Urinary bladder (tissue), 4 donors: ENCODE data around the gene CACNB2. TPM values are rescaled to one million over a fixed set of nuclear protein-coding genes. Genes with fewer than 3 reads are reported as not detected.
"Not testable (repeated sequence)": the region's sequence is repeated elsewhere in the genome, so short reads cannot be mapped to it uniquely, and the experiment has no call there.

Experiments used
- DNase-seq: peaks from one replicate; pipeline ENCODE4 v3.0.0-alpha.2; 2015; ENCODE audit errors: extremely low spot score
- H3K27ac ChIP-seq: one replicate; pipeline ENCODE4 v1.5.1; 2013; ENCODE audit warnings: low read depth, mild to moderate bottlenecking, moderate library complexity
- H3K36me3 ChIP-seq: one replicate; pipeline ENCODE4 v1.6.1; 2013; ENCODE audit warnings: mild to moderate bottlenecking, moderate library complexity; ENCODE audit not compliant: insufficient read depth
- H3K4me1 ChIP-seq: one replicate; pipeline ENCODE4 v1.6.1; 2013; ENCODE audit warnings: mild to moderate bottlenecking, moderate library complexity; ENCODE audit not compliant: insufficient read depth
- H3K4me3 ChIP-seq: one replicate; pipeline ENCODE4 v1.5.1; 2013; ENCODE audit warnings: low read depth, low read length
- WGBS: extraction: QIAGEN DNeasy Blood & Tissue Kit; methylation state at CpG from one replicate; pipeline ENCODE4 v1.1.7; 2013; 5-methylcytosine and 5-hydroxymethylcytosine counted together
- polyA plus RNA-seq: library from polyadenylated mRNA; stranded (reverse); fragments of 200-250 nt; gene quantifications from one replicate; pipeline ENCODE4 v1.2.3, GENCODE V29; 2013
- total RNA-seq: library from RNA; depleted of rRNA; stranded (reverse); fragments of >200 nt; gene quantifications from one replicate; pipeline ENCODE4 v1.2.3, GENCODE V29; 2014
- donor health status: healthy with polysubstance abuse.
- donor health status: healthy.

Gene CACNB2
- total and polyA plus RNA-seq, 2 donors: 16.7 to 40.4 TPM

- no peak for DNase-seq
- 22% methylated on average over 10 of the region's 10 CpGs for WGBS
- Histone ChIP-seq H3K36me3 (no peaks in the 10 kb centered on the region), H3K27ac (no peak overlapping the region), H3K4me3 (no peak overlapping the region), H3K4me1 (no peaks in the 10 kb centered on the region)
These were observed 55.0 kb downstream of the CACNB2 start for GRCh38 chr10:18195060-18195799.

GRCh38 chr10:18196806-18197550, 56.8 kb downstream of the CACNB2 start:
- no peaks in the 10 kb centered on the region for H3K4me1 ChIP-seq
- no peak overlapping the region for H3K4me3 ChIP-seq
- no peak for DNase-seq
- no peaks in the 10 kb centered on the region for H3K36me3 ChIP-seq
- 37% methylated on average over 2 of the region's 2 CpGs for WGBS
- H3K27ac ChIP-seq: no peak overlapping the region

GRCh38 chr10:18197706-18198105, 57.5 kb downstream of the CACNB2 start:
- Histone ChIP-seq H3K4me3 (no peak overlapping the region), H3K4me1 (no peaks in the 10 kb centered on the region), H3K36me3 (no peaks in the 10 kb centered on the region), H3K27ac (no peak overlapping the region)
- 54% methylated on average over 2 of the region's 2 CpGs for WGBS
- no peak for DNase-seq

- Histone ChIP-seq H3K27ac (no peak overlapping the region), H3K4me1 (no peaks in the 10 kb centered on the region)
These were observed 61.7 kb downstream of the CACNB2 start for GRCh38 chr10:18201877-18202276.

DNA sequence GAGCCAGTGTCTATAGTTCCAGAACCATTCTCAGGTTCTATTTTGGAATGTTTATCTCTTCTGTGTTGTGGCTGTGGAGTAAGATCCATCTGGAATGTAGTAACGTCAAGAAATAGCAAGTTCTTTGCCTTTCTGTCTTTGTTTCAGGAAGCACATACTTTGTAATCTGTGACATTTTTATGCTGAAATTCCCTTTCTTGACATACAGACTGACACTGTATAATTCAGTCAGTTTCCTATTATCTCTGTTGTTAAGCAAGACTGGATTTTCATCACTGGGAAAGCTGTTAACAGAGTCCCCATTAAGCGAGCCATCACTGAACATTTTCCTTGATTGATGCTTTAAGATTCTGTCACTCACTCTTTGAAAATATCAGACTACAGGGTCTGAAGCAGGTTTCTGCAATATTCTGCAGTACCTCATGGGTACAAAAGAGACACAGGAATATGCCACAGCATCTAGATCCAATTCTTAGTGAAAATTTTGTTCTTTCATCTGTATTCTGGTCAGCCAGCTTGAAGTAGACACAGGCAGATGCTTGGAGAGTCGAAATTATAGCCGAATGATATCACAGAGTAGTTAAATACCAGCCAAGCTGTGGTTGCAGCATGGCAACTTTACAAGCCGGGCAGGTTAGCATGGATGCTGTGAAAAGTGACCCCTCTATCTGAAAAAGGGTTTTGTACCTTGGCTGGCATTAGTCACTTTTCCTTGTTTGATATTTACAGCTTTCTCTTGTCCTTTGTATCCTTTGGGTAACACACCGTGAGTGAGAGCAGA, 62.6 kb downstream of the CACNB2 start:
- H3K27ac ChIP-seq: no peak overlapping the region
- whole genome bisulfite sequencing: 43% methylated on average over 6 of the region's 6 CpGs
- no peak overlapping the region for H3K4me3 ChIP-seq
- no peak for DNase-seq
- H3K4me1 ChIP-seq: no peaks in the 10 kb centered on the region
- no peaks in the 10 kb centered on the region for H3K36me3 ChIP-seq

More at GRCh38 chr10:18201877-18202276, 61.7 kb downstream of the CACNB2 start:
- Histone ChIP-seq H3K36me3 (no peaks in the 10 kb centered on the region), H3K4me3 (no peak overlapping the region)
- no peak for DNase-seq

- Histone ChIP-seq H3K4me1 (no peaks in the 10 kb centered on the region), H3K36me3 (no peaks in the 10 kb centered on the region), H3K4me3 (no peak overlapping the region), H3K27ac (no peak overlapping the region)
- 48% methylated on average over 6 of the region's 6 CpGs for WGBS
- DNase-seq: no peak
These were observed 63.2 kb downstream of the CACNB2 start for GRCh38 chr10:18203471-18203870.

DNA sequence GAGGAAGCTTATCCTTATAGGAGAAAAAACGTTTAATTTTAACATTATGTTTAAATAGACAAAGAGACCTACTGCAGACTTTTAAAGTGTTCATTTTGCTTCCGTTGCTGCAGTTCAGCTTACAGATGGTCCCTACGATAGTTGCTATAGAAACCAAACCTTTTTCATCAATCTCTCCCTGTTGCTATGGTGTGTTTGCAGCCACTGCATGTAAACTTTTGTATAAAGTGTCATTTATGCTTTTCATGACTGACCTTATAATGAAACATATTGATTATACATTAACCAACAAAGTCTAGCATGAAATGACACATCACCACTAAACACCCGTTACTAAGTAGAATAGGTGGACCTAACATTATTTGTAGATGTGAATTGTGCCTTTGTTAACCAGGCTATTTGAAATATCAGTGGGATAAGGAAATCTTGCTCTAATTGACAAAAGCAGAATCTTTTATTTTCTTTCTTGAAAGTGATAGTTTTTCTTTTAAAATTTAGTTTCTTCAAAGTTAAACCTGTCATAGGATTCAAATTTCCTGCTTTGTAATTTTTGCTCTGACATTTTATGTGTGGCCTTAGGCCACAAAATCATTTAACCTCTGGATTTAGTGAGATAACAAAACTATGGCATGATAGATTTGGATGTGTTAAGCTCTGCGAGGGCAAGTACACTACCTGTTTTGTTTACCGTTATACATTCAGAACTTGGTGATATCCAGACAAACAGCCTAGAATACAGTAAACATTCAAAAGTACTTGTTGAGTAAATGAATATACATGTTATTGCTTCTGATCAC, 64.0 kb downstream of the CACNB2 start:
- H3K36me3 ChIP-seq: no peaks in the 10 kb centered on the region
- DNase-seq: peak; percentile 41
- 45% methylated on average over 6 of the region's 6 CpGs for WGBS
- H3K27ac ChIP-seq: no peak overlapping the region
- H3K4me3 ChIP-seq: no peak overlapping the region
- no peaks in the 10 kb centered on the region for H3K4me1 ChIP-seq

- Histone ChIP-seq H3K36me3 (no peaks in the 10 kb centered on the region), H3K4me1 (no peaks in the 10 kb centered on the region), H3K4me3 (no peak overlapping the region), H3K27ac (no peak overlapping the region)
- WGBS: 93% methylated on average over 5 of the region's 5 CpGs
- DNase-seq: no peak
These were observed 65.0 kb downstream of the CACNB2 start for GRCh38 chr10:18205098-18205834.

DNA sequence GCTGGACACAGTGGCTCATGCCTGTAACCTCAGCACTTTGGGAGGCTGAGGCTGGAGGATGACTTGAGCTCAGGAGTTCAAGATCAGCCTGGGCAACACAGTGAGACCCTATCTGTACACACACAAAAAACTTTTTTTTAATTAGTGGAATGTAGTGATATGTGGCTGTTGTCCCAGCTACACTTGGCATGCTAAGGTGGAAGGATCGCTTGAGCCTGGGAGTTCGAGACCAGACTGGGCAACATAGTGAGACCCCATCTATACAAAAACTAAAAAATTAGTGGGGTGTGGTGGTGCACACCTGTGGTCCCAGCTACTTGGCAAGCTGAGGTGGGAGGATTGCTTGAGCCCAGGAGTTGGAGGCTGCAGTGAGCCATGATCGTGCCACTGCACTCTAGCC, 68.0 kb downstream of the CACNB2 start:
- not testable (repeated sequence) for H3K4me3 ChIP-seq, DNase-seq, H3K4me1 ChIP-seq, H3K27ac ChIP-seq, H3K36me3 ChIP-seq
- WGBS: 97% methylated on average over 3 of the region's 3 CpGs

DNA sequence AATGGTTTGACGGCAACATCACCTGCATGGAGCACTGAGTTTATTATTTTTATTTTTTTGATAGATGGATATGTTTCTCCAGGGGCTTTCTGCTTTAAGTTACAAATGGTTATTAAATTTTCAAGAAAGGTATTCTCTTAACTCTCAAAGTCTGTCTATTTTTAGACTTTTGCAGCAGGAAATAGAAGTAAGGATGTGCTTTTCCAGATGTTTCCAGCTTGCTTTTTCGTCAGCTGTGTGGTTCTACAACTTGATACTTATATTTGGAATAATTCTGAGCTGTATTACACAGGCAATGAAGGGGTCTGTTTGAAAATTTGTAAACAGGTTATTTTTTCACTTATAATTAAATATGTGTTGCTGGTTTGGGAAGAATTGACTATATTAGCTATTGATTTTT, 69.0 kb downstream of the CACNB2 start:
- Histone ChIP-seq H3K27ac (no peak overlapping the region), H3K4me3 (no peak overlapping the region), H3K4me1 (no peaks in the 10 kb centered on the region), H3K36me3 (no peaks in the 10 kb centered on the region)
- no peak for DNase-seq
- 55% methylated on average over 2 of the region's 2 CpGs for WGBS

GRCh38 chr10:18210711-18211110, 70.5 kb downstream of the CACNB2 start:
- 33% methylated on average over 2 of the region's 2 CpGs for WGBS
- Histone ChIP-seq H3K4me3 (no peak overlapping the region), H3K4me1 (no peaks in the 10 kb centered on the region), H3K36me3 (no peaks in the 10 kb centered on the region), H3K27ac (no peak overlapping the region)
- no peak for DNase-seq

DNA sequence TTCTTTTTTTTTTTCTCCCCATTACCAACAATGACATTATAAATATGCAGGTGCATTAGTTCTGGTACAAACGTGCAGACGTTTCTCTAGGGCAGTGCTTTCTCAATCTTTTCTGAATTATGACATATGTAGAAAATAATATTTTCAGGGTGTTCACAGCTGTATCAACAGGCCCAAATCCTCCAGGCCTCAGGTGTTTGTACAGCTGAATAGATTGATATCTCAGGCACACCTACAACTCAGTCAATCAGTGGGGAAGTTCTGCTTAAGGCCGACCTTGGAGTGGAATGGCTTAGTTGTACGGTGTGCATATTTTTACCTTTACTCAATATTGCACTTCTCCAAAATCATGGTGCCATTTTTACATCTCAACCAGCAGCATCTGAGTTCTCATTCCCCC, 71.6 kb downstream of the CACNB2 start:
- Histone ChIP-seq H3K36me3 (no peaks in the 10 kb centered on the region), H3K4me3 (no peak overlapping the region), H3K27ac (no peak overlapping the region), H3K4me1 (no peaks in the 10 kb centered on the region)
- 80% methylated on average over 4 of the region's 4 CpGs for WGBS
- DNase-seq: no peak

DNA sequence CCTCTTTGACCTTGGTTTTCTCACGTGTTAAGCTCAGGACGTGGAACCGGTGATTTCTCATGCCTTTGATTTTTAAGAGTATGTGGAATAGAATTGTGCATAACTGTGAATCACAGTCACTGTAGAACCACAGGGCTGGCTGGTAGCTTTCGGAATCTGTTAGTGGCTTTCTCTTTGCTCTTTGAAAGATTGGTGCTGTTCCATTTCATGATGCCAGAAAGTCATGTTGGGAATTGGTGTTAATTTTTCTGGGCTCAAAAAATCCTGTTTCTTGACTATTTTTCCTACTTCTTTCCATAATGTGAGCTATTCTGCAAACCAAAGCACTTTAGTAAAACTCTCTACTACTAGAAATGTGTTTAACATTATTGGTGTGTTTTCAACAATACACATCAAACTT, 73.0 kb downstream of the CACNB2 start:
- WGBS: 66% methylated on average over 4 of the region's 4 CpGs
- H3K4me1 ChIP-seq: no peaks in the 10 kb centered on the region
- DNase-seq: no peak
- no peak overlapping the region for H3K4me3 ChIP-seq
- H3K27ac ChIP-seq: no peak overlapping the region
- H3K36me3 ChIP-seq: no peaks in the 10 kb centered on the region
